NCI-H1694 treated with DMSO at 0.1 percent for 48 hours (cell line): ENCODE results near the gene PRPS1.
"Not testable (repeated sequence)": the region's sequence is repeated elsewhere in the genome, so short reads cannot be mapped to it uniquely, and the experiment has no call there.

Experiments used
- DNase-seq: peaks from one replicate; lab custom pipeline; 2025; lab: John Stamatoyannopoulos, UW

PRPS1 gene

DNA sequence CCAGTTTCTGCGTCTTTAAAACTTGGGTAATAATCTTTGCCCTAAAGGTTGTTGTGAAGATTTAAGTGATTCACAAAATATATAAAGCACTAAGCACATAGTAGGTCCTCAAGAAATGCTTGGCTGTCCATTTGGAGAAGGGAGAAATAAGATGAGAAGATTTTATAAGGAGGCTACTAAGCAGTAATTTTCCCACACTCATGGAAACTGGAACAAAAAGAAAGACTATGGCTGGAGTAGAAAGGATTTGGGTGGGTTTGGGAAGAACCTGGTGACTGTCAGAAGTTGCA, 47.0 kb downstream of the PRPS1 start:
- DNase-seq = no peak

DNA sequence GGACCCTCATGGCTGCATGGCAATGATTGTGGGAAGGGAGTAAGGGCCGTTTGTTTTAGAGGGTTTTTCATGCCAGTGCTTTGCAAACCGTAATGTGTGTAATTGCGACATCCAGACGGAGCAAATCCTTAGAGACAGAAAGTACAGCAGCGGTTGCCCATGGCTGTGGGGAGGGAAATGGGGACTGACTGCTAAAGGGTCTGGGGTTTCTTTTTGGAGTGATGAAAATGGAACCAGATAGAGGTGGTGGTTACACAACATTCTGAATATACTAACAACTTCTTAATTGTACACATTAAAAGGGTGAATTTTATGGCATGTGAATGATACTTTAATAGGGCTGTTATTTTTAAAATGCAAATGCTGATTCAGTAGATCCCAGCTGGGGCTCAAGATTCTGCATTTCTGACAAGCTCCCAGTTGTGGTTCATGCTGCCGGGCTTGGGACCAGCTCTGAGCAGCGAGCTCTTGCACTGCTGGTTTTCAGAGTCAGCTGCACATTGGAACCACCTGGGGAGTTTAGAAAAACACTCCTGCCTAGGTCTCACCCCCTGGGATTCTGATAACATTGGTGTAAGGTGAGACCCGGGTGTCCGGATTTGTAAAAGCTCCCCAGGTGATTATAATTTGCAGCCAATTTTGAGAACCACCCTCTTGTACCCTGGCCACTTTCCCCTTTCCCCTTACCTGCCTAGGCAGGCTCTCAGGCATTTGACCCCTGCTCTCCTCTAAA, 47.7 kb downstream of the PRPS1 start:
- peak; percentile 29 for DNase-seq

- peak; percentile 45 for DNase-seq
These were observed 48.5 kb downstream of the PRPS1 start for GRCh38 chrX:107676559-107677378.

DNA sequence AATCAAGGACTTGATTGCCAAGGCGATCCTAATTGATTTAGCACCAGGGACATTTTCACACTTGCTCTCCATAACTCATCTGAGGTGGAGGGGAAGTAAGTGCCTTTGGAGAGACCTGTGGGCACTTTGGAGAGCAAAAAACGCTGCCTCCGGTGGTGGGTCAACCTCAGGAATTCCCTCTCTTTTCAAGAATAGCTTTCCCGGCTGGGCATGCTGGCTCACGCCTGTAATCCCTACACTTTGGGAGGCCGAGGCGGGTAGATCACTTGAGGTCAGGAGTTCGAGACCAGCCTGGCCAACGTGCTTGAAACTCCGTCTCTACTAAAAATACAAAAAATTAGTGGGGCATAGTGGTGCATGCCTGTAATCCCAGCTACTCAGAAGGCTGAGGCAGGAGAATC, 49.2 kb downstream of the PRPS1 start:
- no peak for DNase-seq

GRCh38 chrX:107677909-107678308, 49.6 kb downstream of the PRPS1 start:
- no peak for DNase-seq

DNA sequence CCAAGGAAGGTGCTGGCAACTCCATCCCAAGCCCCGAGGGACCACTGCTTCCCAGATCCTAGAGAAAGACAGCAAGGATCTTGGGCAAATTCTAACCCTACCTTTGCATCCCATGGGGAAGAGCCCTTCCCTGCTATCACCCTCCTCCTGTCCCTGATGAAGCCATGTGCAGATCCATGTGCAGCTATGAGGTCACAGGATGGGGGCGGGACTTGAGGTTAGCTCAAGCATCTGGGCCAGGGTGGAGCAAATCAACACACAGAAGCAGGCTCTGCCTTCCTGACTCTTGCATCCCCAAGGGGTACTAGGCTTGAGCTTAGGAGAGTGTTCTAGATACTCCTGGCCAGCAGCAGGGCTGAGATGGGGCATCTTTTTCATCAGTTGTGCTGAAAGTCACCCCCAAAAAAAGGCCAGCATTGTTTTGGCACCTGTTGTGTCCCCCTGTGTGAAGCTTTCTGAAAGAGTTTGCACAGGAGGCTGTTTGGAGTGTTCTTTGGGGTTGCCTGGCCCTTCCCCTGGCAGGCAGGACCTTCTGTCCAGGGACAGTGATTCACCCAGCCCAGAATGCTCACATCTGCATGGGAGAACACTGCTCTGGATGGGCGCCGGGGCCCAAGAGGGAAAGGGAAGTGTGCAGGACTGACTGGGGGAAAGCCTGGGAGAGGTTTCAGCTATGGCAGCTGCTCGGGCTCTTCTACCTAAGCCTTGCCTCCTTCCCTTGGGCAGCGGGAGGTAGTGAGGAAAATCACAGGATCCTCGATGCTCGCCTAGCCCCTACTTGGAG, 50.8 kb downstream of the PRPS1 start:
- no peak for DNase-seq

GRCh38 chrX:107682256-107682655, 53.9 kb downstream of the PRPS1 start:
- no peak for DNase-seq

GRCh38 chrX:107683124-107683895, 55.0 kb downstream of the PRPS1 start:
- DNase-seq = no peak

GRCh38 chrX:107683931-107684330, 55.6 kb downstream of the PRPS1 start:
- no peak for DNase-seq

DNA sequence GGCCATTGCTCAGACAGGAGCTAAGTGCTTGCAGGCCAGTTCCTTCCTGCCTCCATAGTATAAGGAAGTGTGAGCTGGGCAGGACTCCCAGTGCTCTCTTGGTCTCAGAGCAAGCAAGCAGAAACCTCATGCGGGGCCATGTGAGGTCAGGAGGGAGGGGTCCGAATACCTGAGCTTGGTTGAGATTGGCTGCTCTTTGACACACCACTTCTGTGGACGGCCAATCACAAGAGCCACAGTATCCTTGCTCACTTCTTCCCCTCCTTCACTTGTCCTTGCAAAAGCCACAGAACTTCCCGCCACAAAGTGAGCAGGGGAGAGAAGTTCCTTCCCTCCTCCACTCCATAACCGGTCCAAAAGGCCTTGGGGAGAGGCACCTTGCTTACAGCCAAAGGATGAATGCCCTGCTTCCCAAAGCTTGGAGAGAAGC, 56.7 kb downstream of the PRPS1 start:
- no peak for DNase-seq

DNA sequence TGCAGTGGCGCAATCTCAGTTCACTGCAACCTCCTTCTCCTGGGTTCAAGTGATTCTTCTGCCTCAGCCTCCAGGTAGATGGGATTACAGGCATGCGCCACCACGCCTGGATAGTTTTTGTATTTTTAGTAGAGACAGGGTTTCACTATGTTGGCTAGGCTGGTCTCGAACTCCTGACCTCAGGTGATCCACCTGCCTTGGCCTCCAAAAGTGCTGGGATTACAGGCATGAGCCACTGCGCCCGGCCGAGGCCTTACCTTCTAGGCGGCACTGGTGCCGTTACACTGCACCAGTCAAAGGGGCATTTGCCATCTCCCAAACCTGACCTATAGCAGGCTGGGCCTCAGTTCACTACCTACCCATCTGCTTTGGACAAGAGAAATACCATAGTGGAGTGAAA, 57.3 kb downstream of the PRPS1 start:
- DNase-seq = not testable (repeated sequence)

DNA sequence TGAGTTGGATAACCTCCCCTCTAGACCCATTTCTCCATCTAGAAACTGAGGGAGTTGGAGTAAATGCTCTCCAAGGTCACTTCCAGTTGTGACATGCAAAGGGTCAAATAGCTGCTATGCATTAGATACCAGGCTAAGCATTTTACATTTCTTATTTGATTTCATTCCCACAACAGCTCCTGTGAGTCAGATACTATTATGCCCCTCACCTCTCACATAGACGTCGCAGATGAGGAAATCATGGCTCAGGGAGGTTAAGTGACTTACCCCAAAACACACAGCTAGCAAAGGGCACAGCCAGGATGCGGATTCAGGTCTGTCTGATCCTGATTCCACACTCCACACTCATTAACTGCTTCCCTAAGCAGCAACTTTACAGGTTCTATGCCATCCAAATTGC, 57.7 kb downstream of the PRPS1 start:
- DNase-seq = no peak

DNA sequence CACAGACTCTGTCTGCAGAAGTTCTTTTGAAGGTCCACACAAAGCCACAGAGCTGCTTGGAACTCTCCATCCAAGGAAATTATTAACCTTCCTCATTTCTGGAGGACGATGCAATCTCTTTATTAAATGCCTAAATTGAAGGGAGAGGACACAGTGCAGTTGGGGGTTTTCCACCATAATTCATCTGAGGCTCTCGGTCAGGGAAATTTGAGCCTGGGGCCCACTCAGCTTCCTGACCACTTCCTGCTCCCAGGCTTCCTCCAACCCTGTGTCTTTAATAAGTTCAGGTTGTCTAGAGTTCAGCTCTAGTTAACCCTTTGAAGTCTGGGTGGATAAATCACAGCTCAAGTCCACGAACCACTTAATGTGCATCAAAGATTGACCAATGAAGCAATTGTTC, 58.5 kb downstream of the PRPS1 start:
- no peak for DNase-seq

DNA sequence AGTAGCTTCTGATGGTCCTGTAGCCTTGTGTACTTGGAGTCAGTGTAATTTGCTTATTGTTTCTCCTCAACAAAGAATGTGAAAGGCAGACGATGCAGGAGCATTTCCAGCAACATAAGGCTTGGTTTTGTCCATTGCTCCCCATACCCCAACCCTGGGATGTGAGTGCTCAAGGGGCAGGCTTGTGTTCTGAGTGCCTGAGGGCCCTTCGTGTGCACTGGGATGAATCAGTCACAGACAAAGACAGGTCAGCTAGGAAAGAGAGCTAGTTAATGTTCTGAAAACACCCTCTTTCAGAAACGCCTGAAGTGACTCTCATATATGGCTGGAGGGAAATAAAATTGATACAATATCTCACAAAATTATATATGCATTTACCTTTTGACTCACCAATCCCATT, 59.1 kb downstream of the PRPS1 start:
- no peak for DNase-seq

DNA sequence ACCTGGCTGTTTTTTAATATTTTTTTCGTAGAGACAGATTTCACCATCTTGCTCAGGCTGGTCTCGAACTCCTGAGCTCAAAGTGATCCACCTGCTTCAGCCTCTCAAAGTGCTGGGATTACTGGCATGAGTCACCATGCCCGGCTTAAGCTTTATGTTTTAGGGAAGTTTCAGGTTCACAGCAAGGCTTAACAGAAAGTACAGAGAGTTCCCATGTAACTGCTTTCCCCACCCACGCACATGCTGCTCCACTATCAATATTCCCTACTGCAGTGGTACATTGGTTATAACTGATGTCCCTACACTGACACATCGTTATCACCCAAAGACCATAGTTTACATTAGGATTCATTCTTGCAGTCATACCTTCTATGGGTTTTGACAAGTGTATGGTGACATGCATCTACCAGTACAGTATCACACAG, 62.7 kb downstream of the PRPS1 start:
- DNase-seq = no peak

- no peak for DNase-seq
These were observed 71.3 kb downstream of the PRPS1 start for GRCh38 chrX:107699616-107700015.

GRCh38 chrX:107700317-107700774, 72.0 kb downstream of the PRPS1 start:
- DNase-seq = no peak
